SK-N-SH treated with all-trans-retinoic acid at 6 μM for 48 hours (cell line): Measurements from ENCODE around the gene PLXND1.

Experiments used
- ATAC-seq: fragments of 200-7000 bp; cut with Tn5 transposase; 3 replicates; pipeline ENCODE4 v1.9.1; 2020; ENCODE audit warnings: mild to moderate bottlenecking, moderate library complexity
- ARNTL ChIP-seq: fragments of 450-650 bp; formaldehyde crosslinking; IDR thresholded peaks from 2 replicates; pipeline ENCODE4 v1.5.0; 2020; ENCODE audit warnings: low read depth, mild to moderate bottlenecking, moderate library complexity, borderline replicate concordance
- BACH2 ChIP-seq: fragments of 250-450 bp; sonication (Bioruptor Pico); IDR thresholded peaks from 2 replicates; pipeline ENCODE4 v1.9.0; 2021; ENCODE audit warnings: mild to moderate bottlenecking, borderline replicate concordance
- CSDC2 ChIP-seq: fragments of 250-450 bp; sonication (Bioruptor Pico); IDR thresholded peaks from 2 replicates; pipeline ENCODE4 v1.5.0; 2020; ENCODE audit warnings: mild to moderate bottlenecking, moderate library complexity
- ESRRG ChIP-seq: fragments of 250-450 bp; sonication (Bioruptor Pico); IDR thresholded peaks from 2 replicates; pipeline ENCODE4 v1.6.1; 2021; ENCODE audit warnings: mild to moderate bottlenecking
- GLIS3 ChIP-seq: fragments of 250-450 bp; sonication (Bioruptor Pico); IDR thresholded peaks from 2 replicates; pipeline ENCODE4 v1.5.0; 2020; ENCODE audit warnings: mild to moderate bottlenecking, moderate library complexity
- OSR1 ChIP-seq: fragments of 250-450 bp; sonication (Bioruptor Pico); IDR thresholded peaks from 2 replicates; pipeline ENCODE4 v1.8.0; 2022; ENCODE audit warnings: moderate library complexity, mild to moderate bottlenecking, inconsistent platforms
- PPARA ChIP-seq: fragments of 250-450 bp; sonication (Bioruptor Pico); IDR thresholded peaks from 2 replicates; pipeline ENCODE4 v1.5.0; 2020; ENCODE audit warnings: mild to moderate bottlenecking, borderline replicate concordance
- RARB ChIP-seq: fragments of 250-450 bp; sonication (Bioruptor Pico); IDR thresholded peaks from 2 replicates; pipeline ENCODE4 v1.8.0; 2021; ENCODE audit warnings: mild to moderate bottlenecking, moderate library complexity
- SNAI2 ChIP-seq: fragments of 250-450 bp; sonication (Bioruptor Pico); IDR thresholded peaks from 2 replicates; pipeline ENCODE4 v1.5.0; 2020; ENCODE audit warnings: mild to moderate bottlenecking, moderate library complexity
- TCF4 ChIP-seq: fragments of 250-450 bp; sonication (Bioruptor Pico); IDR thresholded peaks from 2 replicates; pipeline ENCODE4 v1.8.0; 2021; ENCODE audit warnings: mild to moderate bottlenecking, moderate library complexity, borderline replicate concordance
- ZC3H10 ChIP-seq: fragments of 250-450 bp; sonication (Bioruptor Pico); IDR thresholded peaks from 2 replicates; pipeline ENCODE4 v1.5.1; 2021; ENCODE audit warnings: mild to moderate bottlenecking, moderate library complexity
- ZFP3 ChIP-seq: fragments of 250-450 bp; sonication (Bioruptor Pico); IDR thresholded peaks from 2 replicates; pipeline ENCODE4 v1.5.0; 2020; ENCODE audit warnings: mild to moderate bottlenecking, moderate library complexity
- ZFP30 ChIP-seq: fragments of 450-650 bp; formaldehyde crosslinking; IDR thresholded peaks from 2 replicates; pipeline ENCODE4 v1.5.0; 2022; ENCODE audit warnings: mild to moderate bottlenecking, moderate library complexity
- ZNF70 ChIP-seq: fragments of 450-650 bp; formaldehyde crosslinking; IDR thresholded peaks from 2 replicates; pipeline ENCODE4 v1.5.0; 2020; ENCODE audit warnings: mild to moderate bottlenecking, moderate library complexity
- ZNF8 ChIP-seq: fragments of 450-650 bp; formaldehyde crosslinking; IDR thresholded peaks from 2 replicates; pipeline ENCODE4 v1.5.0; 2020; ENCODE audit warnings: mild to moderate bottlenecking, moderate library complexity
- TF ChIP-seq, protein P1 (sequence below): fragments of 250-450 bp; sonication (Bioruptor Pico); IDR thresholded peaks from 2 replicates; pipeline ENCODE4 v1.5.0; 2020; ENCODE audit warnings: mild to moderate bottlenecking, moderate library complexity
- TF ChIP-seq, protein P2 (sequence below): fragments of 250-450 bp; sonication (Bioruptor Pico); IDR thresholded peaks from 2 replicates; pipeline ENCODE4 v1.5.1; 2021; ENCODE audit warnings: mild to moderate bottlenecking, moderate library complexity
- TF ChIP-seq, protein P3 (sequence below): fragments of 250-450 bp; sonication (Bioruptor Pico); IDR thresholded peaks from 2 replicates; pipeline ENCODE4 v1.5.1; 2020; ENCODE audit warnings: low read depth, mild to moderate bottlenecking, moderate library complexity
- TF ChIP-seq, protein P4 (sequence below): fragments of 250-450 bp; sonication (Bioruptor Pico); IDR thresholded peaks from 2 replicates; pipeline ENCODE4 v1.8.0; 2021; ENCODE audit warnings: low read depth, mild to moderate bottlenecking, moderate library complexity, borderline replicate concordance
- TF ChIP-seq, protein P5 (sequence below): fragments of 250-450 bp; sonication (Bioruptor Pico); IDR thresholded peaks from 2 replicates; pipeline ENCODE4 v1.8.0; 2020; ENCODE audit warnings: mild to moderate bottlenecking, moderate library complexity, borderline replicate concordance

Gene PLXND1

DNA sequence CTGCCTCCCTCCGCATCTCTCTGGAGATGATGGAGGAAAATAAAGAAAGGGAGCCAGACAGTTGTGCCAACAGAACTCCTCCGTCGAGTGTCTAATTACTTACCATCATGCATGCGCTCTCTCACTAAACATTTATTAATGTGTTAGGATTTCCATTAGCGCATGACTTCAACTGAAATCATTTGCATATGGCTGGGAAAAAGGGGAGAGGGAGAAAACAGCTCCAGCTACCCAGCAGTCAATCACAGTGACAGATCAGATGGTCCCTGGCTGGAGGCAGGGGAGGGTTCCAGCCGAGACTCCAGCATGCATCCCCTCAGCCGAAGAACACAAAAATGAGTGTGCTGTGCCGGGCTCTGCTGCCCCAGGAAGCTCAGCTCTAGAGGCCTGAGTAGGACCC lies 84.9 kb downstream of the PLXND1 start:
- no peak for ATAC-seq
- no peak for TF ChIP-seq ZFP30 (CRISPR knock-in tag)
- no peak for TF ChIP-seq SNAI2
- TF ChIP-seq ZC3H10 (CRISPR knock-in tag), result no peak
- TF ChIP-seq TCF4 (CRISPR knock-in tag), result no peak
- TF ChIP-seq, protein P1, sequence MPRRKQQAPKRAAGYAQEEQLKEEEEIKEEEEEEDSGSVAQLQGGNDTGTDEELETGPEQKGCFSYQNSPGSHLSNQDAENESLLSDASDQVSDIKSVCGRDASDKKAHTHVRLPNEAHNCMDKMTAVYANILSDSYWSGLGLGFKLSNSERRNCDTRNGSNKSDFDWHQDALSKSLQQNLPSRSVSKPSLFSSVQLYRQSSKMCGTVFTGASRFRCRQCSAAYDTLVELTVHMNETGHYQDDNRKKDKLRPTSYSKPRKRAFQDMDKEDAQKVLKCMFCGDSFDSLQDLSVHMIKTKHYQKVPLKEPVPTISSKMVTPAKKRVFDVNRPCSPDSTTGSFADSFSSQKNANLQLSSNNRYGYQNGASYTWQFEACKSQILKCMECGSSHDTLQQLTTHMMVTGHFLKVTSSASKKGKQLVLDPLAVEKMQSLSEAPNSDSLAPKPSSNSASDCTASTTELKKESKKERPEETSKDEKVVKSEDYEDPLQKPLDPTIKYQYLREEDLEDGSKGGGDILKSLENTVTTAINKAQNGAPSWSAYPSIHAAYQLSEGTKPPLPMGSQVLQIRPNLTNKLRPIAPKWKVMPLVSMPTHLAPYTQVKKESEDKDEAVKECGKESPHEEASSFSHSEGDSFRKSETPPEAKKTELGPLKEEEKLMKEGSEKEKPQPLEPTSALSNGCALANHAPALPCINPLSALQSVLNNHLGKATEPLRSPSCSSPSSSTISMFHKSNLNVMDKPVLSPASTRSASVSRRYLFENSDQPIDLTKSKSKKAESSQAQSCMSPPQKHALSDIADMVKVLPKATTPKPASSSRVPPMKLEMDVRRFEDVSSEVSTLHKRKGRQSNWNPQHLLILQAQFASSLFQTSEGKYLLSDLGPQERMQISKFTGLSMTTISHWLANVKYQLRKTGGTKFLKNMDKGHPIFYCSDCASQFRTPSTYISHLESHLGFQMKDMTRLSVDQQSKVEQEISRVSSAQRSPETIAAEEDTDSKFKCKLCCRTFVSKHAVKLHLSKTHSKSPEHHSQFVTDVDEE (CRISPR knock-in tag), result no peak
- TF ChIP-seq ARNTL, result no peak
- TF ChIP-seq CSDC2 (CRISPR knock-in tag), result no peak
- TF ChIP-seq, protein P2, sequence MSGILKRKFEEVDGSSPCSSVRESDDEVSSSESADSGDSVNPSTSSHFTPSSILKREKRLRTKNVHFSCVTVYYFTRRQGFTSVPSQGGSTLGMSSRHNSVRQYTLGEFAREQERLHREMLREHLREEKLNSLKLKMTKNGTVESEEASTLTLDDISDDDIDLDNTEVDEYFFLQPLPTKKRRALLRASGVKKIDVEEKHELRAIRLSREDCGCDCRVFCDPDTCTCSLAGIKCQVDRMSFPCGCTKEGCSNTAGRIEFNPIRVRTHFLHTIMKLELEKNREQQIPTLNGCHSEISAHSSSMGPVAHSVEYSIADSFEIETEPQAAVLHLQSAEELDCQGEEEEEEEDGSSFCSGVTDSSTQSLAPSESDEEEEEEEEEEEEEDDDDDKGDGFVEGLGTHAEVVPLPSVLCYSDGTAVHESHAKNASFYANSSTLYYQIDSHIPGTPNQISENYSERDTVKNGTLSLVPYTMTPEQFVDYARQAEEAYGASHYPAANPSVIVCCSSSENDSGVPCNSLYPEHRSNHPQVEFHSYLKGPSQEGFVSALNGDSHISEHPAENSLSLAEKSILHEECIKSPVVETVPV (CRISPR knock-in tag), result no peak
- no peak for TF ChIP-seq OSR1
- TF ChIP-seq GLIS3 (CRISPR knock-in tag), result no peak

DNA sequence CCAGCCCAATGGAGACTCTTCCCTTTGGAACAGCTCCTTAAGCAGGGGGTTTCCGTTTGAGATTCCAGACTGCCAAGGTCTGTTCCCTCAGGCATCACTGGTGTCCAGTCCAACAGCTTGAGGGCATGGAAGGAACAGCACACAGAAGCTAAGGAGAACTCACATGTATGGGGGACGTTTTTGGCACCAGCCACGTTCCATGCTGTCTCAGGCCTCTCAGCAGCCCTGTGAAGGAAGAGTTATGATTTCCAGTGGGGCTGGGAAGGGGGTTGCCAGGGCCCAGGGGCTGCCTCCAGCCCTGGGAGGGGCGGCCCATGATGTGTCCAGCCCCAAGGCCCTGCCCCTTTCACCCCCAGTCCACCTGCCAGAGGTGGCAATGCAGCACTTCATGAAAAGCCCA lies 85.5 kb downstream of the PLXND1 start:
- no peak for TF ChIP-seq OSR1
- TF ChIP-seq CSDC2 (CRISPR knock-in tag), result no peak
- TF ChIP-seq ZFP30 (CRISPR knock-in tag), result no peak
- no peak for TF ChIP-seq ZFP3 (CRISPR knock-in tag)
- TF ChIP-seq TCF4 (CRISPR knock-in tag), result no peak
- TF ChIP-seq ZNF70, result no peak
- TF ChIP-seq ESRRG (CRISPR knock-in tag), result no peak
- no peak for TF ChIP-seq SNAI2
- TF ChIP-seq, protein P3, sequence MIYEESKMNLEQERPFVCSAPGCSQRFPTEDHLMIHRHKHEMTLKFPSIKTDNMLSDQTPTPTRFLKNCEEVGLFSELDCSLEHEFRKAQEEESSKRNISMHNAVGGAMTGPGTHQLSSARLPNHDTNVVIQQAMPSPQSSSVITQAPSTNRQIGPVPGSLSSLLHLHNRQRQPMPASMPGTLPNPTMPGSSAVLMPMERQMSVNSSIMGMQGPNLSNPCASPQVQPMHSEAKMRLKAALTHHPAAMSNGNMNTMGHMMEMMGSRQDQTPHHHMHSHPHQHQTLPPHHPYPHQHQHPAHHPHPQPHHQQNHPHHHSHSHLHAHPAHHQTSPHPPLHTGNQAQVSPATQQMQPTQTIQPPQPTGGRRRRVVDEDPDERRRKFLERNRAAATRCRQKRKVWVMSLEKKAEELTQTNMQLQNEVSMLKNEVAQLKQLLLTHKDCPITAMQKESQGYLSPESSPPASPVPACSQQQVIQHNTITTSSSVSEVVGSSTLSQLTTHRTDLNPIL (CRISPR knock-in tag), result no peak
- TF ChIP-seq, protein P4, sequence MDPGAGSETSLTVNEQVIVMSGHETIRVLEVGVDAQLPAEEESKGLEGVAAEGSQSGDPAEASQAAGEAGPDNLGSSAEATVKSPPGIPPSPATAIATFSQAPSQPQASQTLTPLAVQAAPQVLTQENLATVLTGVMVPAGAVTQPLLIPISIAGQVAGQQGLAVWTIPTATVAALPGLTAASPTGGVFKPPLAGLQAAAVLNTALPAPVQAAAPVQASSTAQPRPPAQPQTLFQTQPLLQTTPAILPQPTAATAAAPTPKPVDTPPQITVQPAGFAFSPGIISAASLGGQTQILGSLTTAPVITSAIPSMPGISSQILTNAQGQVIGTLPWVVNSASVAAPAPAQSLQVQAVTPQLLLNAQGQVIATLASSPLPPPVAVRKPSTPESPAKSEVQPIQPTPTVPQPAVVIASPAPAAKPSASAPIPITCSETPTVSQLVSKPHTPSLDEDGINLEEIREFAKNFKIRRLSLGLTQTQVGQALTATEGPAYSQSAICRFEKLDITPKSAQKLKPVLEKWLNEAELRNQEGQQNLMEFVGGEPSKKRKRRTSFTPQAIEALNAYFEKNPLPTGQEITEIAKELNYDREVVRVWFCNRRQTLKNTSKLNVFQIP, result no peak
- TF ChIP-seq, protein P5, sequence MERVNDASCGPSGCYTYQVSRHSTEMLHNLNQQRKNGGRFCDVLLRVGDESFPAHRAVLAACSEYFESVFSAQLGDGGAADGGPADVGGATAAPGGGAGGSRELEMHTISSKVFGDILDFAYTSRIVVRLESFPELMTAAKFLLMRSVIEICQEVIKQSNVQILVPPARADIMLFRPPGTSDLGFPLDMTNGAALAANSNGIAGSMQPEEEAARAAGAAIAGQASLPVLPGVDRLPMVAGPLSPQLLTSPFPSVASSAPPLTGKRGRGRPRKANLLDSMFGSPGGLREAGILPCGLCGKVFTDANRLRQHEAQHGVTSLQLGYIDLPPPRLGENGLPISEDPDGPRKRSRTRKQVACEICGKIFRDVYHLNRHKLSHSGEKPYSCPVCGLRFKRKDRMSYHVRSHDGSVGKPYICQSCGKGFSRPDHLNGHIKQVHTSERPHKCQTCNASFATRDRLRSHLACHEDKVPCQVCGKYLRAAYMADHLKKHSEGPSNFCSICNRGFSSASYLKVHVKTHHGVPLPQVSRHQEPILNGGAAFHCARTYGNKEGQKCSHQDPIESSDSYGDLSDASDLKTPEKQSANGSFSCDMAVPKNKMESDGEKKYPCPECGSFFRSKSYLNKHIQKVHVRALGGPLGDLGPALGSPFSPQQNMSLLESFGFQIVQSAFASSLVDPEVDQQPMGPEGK (CRISPR knock-in tag), result no peak
- TF ChIP-seq, protein P2 (CRISPR knock-in tag), result no peak
- TF ChIP-seq ZNF8 (CRISPR knock-in tag), result no peak
- no peak for TF ChIP-seq BACH2
- TF ChIP-seq RARB (CRISPR knock-in tag), result no peak
- TF ChIP-seq, protein P1 (CRISPR knock-in tag), result no peak
- TF ChIP-seq GLIS3 (CRISPR knock-in tag), result no peak
- no peak for TF ChIP-seq PPARA (CRISPR knock-in tag)
- ATAC-seq, result no peak
